ENCODE results near the gene ARRDC1. TPM values are rescaled to one million over a fixed set of nuclear protein-coding genes. Genes with fewer than 3 reads are reported as not detected.

ARRDC1 gene
- polyA plus RNA-seq, 4 donors: 63.4 to 236 (median 123) TPM

GRCh38 chr9:137613259-137613658 is 7.8 kb downstream of the ARRDC1 start:
- Histone ChIP-seq H3K27me3 (ENCODE audit: control insufficient read depth in 3 of 3, insufficient read depth in 3 of 3, low read length in 3 of 3) (no peaks in the 10 kb centered on the region), H3K4me1 (ENCODE audit: control insufficient read depth in 3 of 3, insufficient read depth in 2 of 3, low read depth in 1 of 3, low read length in 2 of 3) (peaks cover 0 to 26% (median 4%) of the 10 kb centered on the region in 3 donors), H3K27ac (ENCODE audit: low read depth in 1 of 3, low read length in 2 of 3) (peak overlapping the region; percentile 92 to 98 (median 96)), H3K4me3 (ENCODE audit: low read depth in 1 of 3, low read length in 3 of 3) (no peak overlapping the region), H3K9me3 (ENCODE audit: control insufficient read depth in 2 of 2, insufficient read depth in 1 of 2, low read depth in 1 of 2, low read length in 1 of 2) (no peaks in the 10 kb centered on the region), H3K36me3 (ENCODE audit: control insufficient read depth in 3 of 3, insufficient read depth in 2 of 3, low read depth in 1 of 3, low read length in 3 of 3) (peaks cover 6 to 67% (median 6%) of the 10 kb centered on the region in 3 donors)
- FAIRE-seq: no peak
- DNase-seq: no peak
- 90 to 96% (median 94%) methylated on average over 5 of the region's 5 CpGs for WGBS, 3 donors

DNA sequence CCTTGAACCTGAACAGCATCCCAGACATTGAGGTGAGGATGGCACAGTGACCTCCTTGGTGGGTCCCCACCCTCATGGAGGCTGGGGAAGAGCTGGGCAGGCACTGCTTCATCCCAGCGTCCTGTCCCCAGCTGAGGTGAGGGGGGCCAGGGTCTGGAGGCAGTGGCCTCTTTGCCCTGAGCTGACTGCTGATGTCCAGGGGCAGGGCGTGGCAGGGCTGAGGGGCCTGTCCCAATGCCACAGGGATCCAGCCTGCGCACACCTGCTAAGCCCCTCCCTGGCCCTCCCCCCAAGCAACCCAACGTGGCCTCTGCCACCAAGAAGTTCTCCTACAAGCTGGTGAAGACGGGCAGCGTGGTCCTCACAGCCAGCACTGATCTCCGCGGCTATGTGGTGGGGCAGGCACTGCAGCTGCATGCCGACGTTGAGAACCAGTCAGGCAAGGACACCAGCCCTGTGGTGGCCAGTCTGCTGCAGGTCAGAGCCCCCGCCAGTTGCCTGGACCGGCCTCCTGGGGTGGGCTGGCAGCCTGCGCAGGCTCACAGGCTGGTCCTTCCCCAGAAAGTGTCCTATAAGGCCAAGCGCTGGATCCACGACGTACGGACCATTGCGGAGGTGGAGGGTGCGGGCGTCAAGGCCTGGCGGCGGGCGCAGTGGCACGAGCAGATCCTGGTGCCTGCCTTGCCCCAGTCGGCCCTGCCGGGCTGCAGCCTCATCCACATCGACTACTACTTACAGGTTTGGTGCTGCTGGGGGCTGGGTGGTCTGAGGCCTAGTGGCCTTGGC is 8.4 kb downstream of the ARRDC1 start:
- DNase-seq (no peak), FAIRE-seq (no peak)
- peak overlapping the region in 2 of 3 donors; percentile 92 to 98 for H3K27ac ChIP-seq (ENCODE audit: low read depth in 1 of 3, low read length in 2 of 3)
- no peaks in the 10 kb centered on the region for H3K27me3 ChIP-seq (ENCODE audit: control insufficient read depth in 3 of 3, insufficient read depth in 3 of 3, low read length in 3 of 3)
- H3K4me3 ChIP-seq (ENCODE audit: low read depth in 1 of 3, low read length in 3 of 3): no peak overlapping the region
- 93 to 96% (median 93%) methylated on average over 26 to 27 of the region's 27 CpGs for WGBS, 3 donors
- peaks cover 0 to 26% (median 4%) of the 10 kb centered on the region in 3 donors for H3K4me1 ChIP-seq (ENCODE audit: control insufficient read depth in 3 of 3, insufficient read depth in 2 of 3, low read depth in 1 of 3, low read length in 2 of 3)
- no peaks in the 10 kb centered on the region for H3K9me3 ChIP-seq (ENCODE audit: control insufficient read depth in 2 of 2, insufficient read depth in 1 of 2, low read depth in 1 of 2, low read length in 1 of 2)
- H3K36me3 ChIP-seq (ENCODE audit: control insufficient read depth in 3 of 3, insufficient read depth in 2 of 3, low read depth in 1 of 3, low read length in 3 of 3): peaks cover 6 to 60% (median 6%) of the 10 kb centered on the region in 3 donors

GRCh38 chr9:137614631-137615386 is 9.3 kb downstream of the ARRDC1 start:
- Histone ChIP-seq H3K9me3 (ENCODE audit: control insufficient read depth in 2 of 2, insufficient read depth in 1 of 2, low read depth in 1 of 2, low read length in 1 of 2) (no peaks in the 10 kb centered on the region), H3K27ac (ENCODE audit: low read depth in 1 of 3, low read length in 2 of 3) (no peak overlapping the region), H3K4me1 (ENCODE audit: control insufficient read depth in 3 of 3, insufficient read depth in 2 of 3, low read depth in 1 of 3, low read length in 2 of 3) (peaks cover 0 to 27% (median 4%) of the 10 kb centered on the region in 3 donors), H3K36me3 (ENCODE audit: control insufficient read depth in 3 of 3, insufficient read depth in 2 of 3, low read depth in 1 of 3, low read length in 3 of 3) (peaks cover 6 to 51% (median 6%) of the 10 kb centered on the region in 3 donors), H3K27me3 (ENCODE audit: control insufficient read depth in 3 of 3, insufficient read depth in 3 of 3, low read length in 3 of 3) (no peaks in the 10 kb centered on the region), H3K4me3 (ENCODE audit: low read depth in 1 of 3, low read length in 3 of 3) (no peak overlapping the region)
- FAIRE-seq: no peak
- DNase-seq: no peak
- 90 to 94% (median 93%) methylated on average over 22 to 25 of the region's 25 CpGs for WGBS, 3 donors

DNA sequence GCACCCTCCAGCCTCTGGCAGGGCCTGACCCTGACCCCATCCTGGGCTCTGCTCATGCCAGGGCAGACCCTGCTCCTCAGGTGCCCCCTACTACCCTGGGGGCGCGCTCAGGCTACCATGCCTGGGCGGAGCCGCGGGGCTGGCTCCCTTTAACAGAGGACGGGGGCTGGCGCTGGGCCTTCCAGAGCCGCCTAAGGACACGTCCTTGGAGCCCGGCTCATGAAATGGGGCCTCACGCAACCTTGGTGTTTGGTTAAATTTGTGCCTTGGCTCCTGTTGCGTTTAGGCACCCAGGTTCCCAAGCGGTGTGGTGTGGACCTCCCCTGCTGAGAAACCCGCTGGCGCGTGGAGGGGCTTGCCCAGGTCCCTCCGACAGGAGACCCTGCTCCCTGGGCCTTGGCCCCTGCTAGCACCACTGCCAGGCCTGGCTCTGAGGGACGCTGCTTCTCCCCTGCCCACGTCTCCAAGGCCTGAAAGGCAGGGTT is 9.9 kb downstream of the ARRDC1 start:
- DNase-seq: no peak
- H3K9me3 ChIP-seq (ENCODE audit: control insufficient read depth in 2 of 2, insufficient read depth in 1 of 2, low read depth in 1 of 2, low read length in 1 of 2): no peaks in the 10 kb centered on the region
- peaks cover 6 to 48% (median 6%) of the 10 kb centered on the region in 3 donors for H3K36me3 ChIP-seq (ENCODE audit: control insufficient read depth in 3 of 3, insufficient read depth in 2 of 3, low read depth in 1 of 3, low read length in 3 of 3)
- H3K27ac ChIP-seq (ENCODE audit: low read depth in 1 of 3, low read length in 2 of 3): no peak overlapping the region
- WGBS, 3 donors: 90 to 95% (median 94%) methylated on average over 18 to 19 of the region's 19 CpGs
- H3K4me1 ChIP-seq (ENCODE audit: control insufficient read depth in 3 of 3, insufficient read depth in 2 of 3, low read depth in 1 of 3, low read length in 2 of 3): peaks cover 2 to 33% (median 4%) of the 10 kb centered on the region in 3 donors
- no peaks in the 10 kb centered on the region for H3K27me3 ChIP-seq (ENCODE audit: control insufficient read depth in 3 of 3, insufficient read depth in 3 of 3, low read length in 3 of 3)
- no peak for FAIRE-seq
- no peak overlapping the region for H3K4me3 ChIP-seq (ENCODE audit: low read depth in 1 of 3, low read length in 3 of 3)

GRCh38 chr9:137618105-137619067 is 12.9 kb downstream of the ARRDC1 start, which contains the start of gene EHMT1:
TSS of gene EHMT1 (plus strand) at chr9:137619005. CDS start at chr9:137619029, 24 bp downstream.
- Histone ChIP-seq H3K36me3 (ENCODE audit: control insufficient read depth in 3 of 3, insufficient read depth in 2 of 3, low read depth in 1 of 3, low read length in 3 of 3) (peaks cover 6 to 52% (median 6%) of the 10 kb centered on the region in 3 donors), H3K27me3 (ENCODE audit: control insufficient read depth in 3 of 3, insufficient read depth in 3 of 3, low read length in 3 of 3) (no peaks in the 10 kb centered on the region), H3K27ac (ENCODE audit: low read depth in 1 of 3, low read length in 2 of 3) (peak within 1 kb of the TSS; percentile 76 to 97 (median 87)), H3K4me1 (ENCODE audit: control insufficient read depth in 3 of 3, insufficient read depth in 2 of 3, low read depth in 1 of 3, low read length in 2 of 3) (peaks cover 2 to 16% (median 11%) of the 10 kb centered on the region in 3 donors), H3K4me3 (ENCODE audit: low read depth in 1 of 3, low read length in 3 of 3) (peak within 1 kb of the TSS; percentile 69 to 100 (median 86)), H3K9me3 (ENCODE audit: control insufficient read depth in 2 of 2, insufficient read depth in 1 of 2, low read depth in 1 of 2, low read length in 1 of 2) (no peaks in the 10 kb centered on the region)
- no peak for FAIRE-seq
- DNase-seq: peak; percentile 92 to 96
- 0 to 1% (median 0%) methylated on average over 62 to 94 of the region's 94 CpGs for WGBS, 3 donors

- Histone ChIP-seq H3K27ac (ENCODE audit: low read depth in 1 of 3, low read length in 2 of 3) (peak overlapping the region; percentile 76 to 93 (median 83)), H3K27me3 (ENCODE audit: control insufficient read depth in 3 of 3, insufficient read depth in 3 of 3, low read length in 3 of 3) (no peaks in the 10 kb centered on the region), H3K36me3 (ENCODE audit: control insufficient read depth in 3 of 3, insufficient read depth in 2 of 3, low read depth in 1 of 3, low read length in 3 of 3) (peaks cover 4 to 46% (median 6%) of the 10 kb centered on the region in 3 donors), H3K4me1 (ENCODE audit: control insufficient read depth in 3 of 3, insufficient read depth in 2 of 3, low read depth in 1 of 3, low read length in 2 of 3) (peaks cover 2 to 16% (median 11%) of the 10 kb centered on the region in 3 donors), H3K4me3 (ENCODE audit: low read depth in 1 of 3, low read length in 3 of 3) (peak overlapping the region; percentile 69 to 86 (median 69)), H3K9me3 (ENCODE audit: control insufficient read depth in 2 of 2, insufficient read depth in 1 of 2, low read depth in 1 of 2, low read length in 1 of 2) (no peaks in the 10 kb centered on the region)
- DNase-seq: peak; percentile 37 to 66
- no peak for FAIRE-seq
- 1% methylated on average over 35 to 58 of the region's 58 CpGs for WGBS, 3 donors
Measured at GRCh38 chr9:137619240-137620047, 14.0 kb downstream of the ARRDC1 start.

- H3K36me3 ChIP-seq (ENCODE audit: control insufficient read depth in 3 of 3, insufficient read depth in 2 of 3, low read depth in 1 of 3, low read length in 3 of 3): peaks cover 3 to 40% (median 4%) of the 10 kb centered on the region in 3 donors
- peak overlapping the region in 1 of 3 donors; percentile 83 for H3K27ac ChIP-seq (ENCODE audit: low read depth in 1 of 3, low read length in 2 of 3)
- H3K4me1 ChIP-seq (ENCODE audit: control insufficient read depth in 3 of 3, insufficient read depth in 2 of 3, low read depth in 1 of 3, low read length in 2 of 3): peaks cover 2 to 16% (median 11%) of the 10 kb centered on the region in 3 donors
- H3K4me3 ChIP-seq (ENCODE audit: low read depth in 1 of 3, low read length in 3 of 3): peak overlapping the region in 2 of 3 donors; percentile 69 to 86
- no peaks in the 10 kb centered on the region for H3K27me3 ChIP-seq (ENCODE audit: control insufficient read depth in 3 of 3, insufficient read depth in 3 of 3, low read length in 3 of 3)
- no peak for FAIRE-seq
- DNase-seq: no peak
- WGBS, 3 donors: 33 to 38% (median 37%) methylated on average over 4 of the region's 4 CpGs
- H3K9me3 ChIP-seq (ENCODE audit: control insufficient read depth in 2 of 2, insufficient read depth in 1 of 2, low read depth in 1 of 2, low read length in 1 of 2): no peaks in the 10 kb centered on the region
Measured at GRCh38 chr9:137620048-137620405, 14.5 kb downstream of the ARRDC1 start.

All from small intestine (tissue), 7 donors.